ENCODE measurements around the gene SMIM44.

The SMIM44 gene

DNA sequence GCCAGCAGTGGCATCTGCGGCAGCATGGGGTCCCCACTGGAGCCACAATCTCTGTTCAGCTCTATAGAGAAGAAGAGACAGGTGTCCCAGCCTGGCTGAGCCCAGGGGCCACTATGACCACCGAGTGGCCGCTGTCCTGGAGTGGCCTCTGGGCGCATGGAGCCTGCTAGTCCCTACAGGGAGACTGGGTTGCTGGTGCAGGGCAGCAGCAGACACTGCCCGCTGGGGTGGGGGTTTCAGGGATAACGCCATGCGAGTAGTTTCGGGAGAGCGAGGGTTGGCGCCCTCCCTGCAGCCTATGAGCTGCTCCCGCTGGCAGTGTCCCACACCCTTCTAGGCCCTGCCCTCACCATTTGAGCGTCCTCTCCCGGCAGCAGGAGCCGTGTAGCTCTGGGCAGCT is 44.8 kb upstream of the SMIM44 start:
- CTCF ChIA-PET: interaction anchor here (1.7 kb wide), 1 partner anchor 14 kb away, joined by 6 read pairs; no protein-coding TSS in a partner anchor
- TF ChIP-seq, protein P1, sequence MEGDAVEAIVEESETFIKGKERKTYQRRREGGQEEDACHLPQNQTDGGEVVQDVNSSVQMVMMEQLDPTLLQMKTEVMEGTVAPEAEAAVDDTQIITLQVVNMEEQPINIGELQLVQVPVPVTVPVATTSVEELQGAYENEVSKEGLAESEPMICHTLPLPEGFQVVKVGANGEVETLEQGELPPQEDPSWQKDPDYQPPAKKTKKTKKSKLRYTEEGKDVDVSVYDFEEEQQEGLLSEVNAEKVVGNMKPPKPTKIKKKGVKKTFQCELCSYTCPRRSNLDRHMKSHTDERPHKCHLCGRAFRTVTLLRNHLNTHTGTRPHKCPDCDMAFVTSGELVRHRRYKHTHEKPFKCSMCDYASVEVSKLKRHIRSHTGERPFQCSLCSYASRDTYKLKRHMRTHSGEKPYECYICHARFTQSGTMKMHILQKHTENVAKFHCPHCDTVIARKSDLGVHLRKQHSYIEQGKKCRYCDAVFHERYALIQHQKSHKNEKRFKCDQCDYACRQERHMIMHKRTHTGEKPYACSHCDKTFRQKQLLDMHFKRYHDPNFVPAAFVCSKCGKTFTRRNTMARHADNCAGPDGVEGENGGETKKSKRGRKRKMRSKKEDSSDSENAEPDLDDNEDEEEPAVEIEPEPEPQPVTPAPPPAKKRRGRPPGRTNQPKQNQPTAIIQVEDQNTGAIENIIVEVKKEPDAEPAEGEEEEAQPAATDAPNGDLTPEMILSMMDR (IDR thresholded peaks at IDR 0.05; ENCODE audit: control extremely low read depth, extremely low read depth, low read depth, missing control alignments): no peak
- DNase-seq (ENCODE audit: extremely low spot score): no peak
- POLR2A ChIA-PET: no interaction called here

DNA sequence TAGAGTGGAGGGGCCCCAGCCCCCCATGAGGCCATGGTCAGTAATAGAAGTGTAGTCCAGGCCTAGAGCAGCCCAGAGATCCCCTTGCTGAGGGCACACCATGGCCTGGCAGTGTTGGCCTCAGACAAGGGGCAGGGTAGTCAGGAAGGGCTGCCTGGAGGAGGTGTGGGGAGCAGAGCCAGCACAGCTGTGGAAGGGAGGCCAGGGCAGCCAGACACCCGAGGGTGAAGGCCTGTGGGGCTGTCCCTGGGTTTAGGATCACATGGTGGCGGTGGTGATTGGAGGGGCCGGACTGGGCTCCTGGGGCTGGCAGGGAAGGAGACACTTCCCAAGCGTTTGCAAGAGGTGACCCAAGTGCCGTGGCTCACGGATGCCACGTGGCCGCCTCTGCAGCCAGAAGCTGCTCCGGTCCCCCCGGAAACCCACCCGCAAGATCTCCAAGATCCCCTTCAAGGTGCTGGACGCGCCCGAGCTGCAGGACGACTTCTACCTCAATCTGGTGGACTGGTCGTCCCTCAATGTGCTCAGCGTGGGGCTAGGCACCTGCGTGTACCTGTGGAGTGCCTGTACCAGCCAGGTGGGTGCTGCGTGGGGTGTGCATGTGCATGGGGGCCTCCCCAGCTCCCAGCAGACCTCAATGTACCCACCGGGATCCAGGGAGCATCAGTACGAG is 44.1 kb upstream of the SMIM44 start:
- no peak for DNase-seq (ENCODE audit: extremely low spot score)
- POLR2A ChIA-PET: interaction anchor here (0.6 kb wide), 1 partner anchor 27 kb away, joined by 3 read pairs; no protein-coding TSS in a partner anchor
- TF ChIP-seq, protein P1 (IDR thresholded peaks at IDR 0.05; ENCODE audit: control extremely low read depth, extremely low read depth, low read depth, missing control alignments): no peak
- CTCF ChIA-PET: interaction anchor here (1.0 to 1.7 kb wide), 2 partner anchors 9 to 15 kb away, joined by 3 to 6 read pairs; no protein-coding TSS in a partner anchor

GRCh38 chr19:3526507-3527237 is 43.4 kb upstream of the SMIM44 start:
- POLR2A ChIA-PET: interaction anchor here (0.6 kb wide), 1 partner anchor 28 kb away, joined by 3 read pairs; no protein-coding TSS in a partner anchor
- TF ChIP-seq, protein P1 (IDR thresholded peaks at IDR 0.05; ENCODE audit: control extremely low read depth, extremely low read depth, low read depth, missing control alignments): no peak
- CTCF ChIA-PET: interaction anchor here (1.0 to 1.7 kb wide), 2 partner anchors 8 to 15 kb away, joined by 3 to 6 read pairs; no protein-coding TSS in a partner anchor
- no peak for DNase-seq (ENCODE audit: extremely low spot score)

- POLR2A ChIA-PET: no interaction called here
- CTCF ChIA-PET: no interaction called here
- no peak for DNase-seq (ENCODE audit: extremely low spot score)
- TF ChIP-seq, protein P1 (IDR thresholded peaks at IDR 0.05; ENCODE audit: control extremely low read depth, extremely low read depth, low read depth, missing control alignments): no peak
Observed at GRCh38 chr19:3524904-3525451, 41.7 kb upstream of the SMIM44 start.

GRCh38 chr19:3524078-3524842 is 41.0 kb upstream of the SMIM44 start:
- TF ChIP-seq, protein P1 (IDR thresholded peaks at IDR 0.05; ENCODE audit: control extremely low read depth, extremely low read depth, low read depth, missing control alignments): no peak
- no peak for DNase-seq (ENCODE audit: extremely low spot score)
- CTCF ChIA-PET: no interaction called here
- POLR2A ChIA-PET: interaction anchor here (0.6 kb wide), 1 partner anchor 219 kb away, joined by 5 read pairs; no protein-coding TSS in a partner anchor

All from GM10248 (cell line).